CD4-positive, alpha-beta T cell treated with Interleukin-10 for 1 hour (primary cell): ENCODE measurements around the gene CCDC183.
A peak's percentile ranks its signal among the peaks of the same experiment; 100 is the strongest.
"Not testable (repeated sequence)": the region's sequence is repeated elsewhere in the genome, so short reads cannot be mapped to it uniquely, and the experiment has no call there.

Source experiments
- DNase-seq: peaks from one replicate; pipeline ENCODE4 v3.0.0-alpha.2; 2020

Gene CCDC183

DNA sequence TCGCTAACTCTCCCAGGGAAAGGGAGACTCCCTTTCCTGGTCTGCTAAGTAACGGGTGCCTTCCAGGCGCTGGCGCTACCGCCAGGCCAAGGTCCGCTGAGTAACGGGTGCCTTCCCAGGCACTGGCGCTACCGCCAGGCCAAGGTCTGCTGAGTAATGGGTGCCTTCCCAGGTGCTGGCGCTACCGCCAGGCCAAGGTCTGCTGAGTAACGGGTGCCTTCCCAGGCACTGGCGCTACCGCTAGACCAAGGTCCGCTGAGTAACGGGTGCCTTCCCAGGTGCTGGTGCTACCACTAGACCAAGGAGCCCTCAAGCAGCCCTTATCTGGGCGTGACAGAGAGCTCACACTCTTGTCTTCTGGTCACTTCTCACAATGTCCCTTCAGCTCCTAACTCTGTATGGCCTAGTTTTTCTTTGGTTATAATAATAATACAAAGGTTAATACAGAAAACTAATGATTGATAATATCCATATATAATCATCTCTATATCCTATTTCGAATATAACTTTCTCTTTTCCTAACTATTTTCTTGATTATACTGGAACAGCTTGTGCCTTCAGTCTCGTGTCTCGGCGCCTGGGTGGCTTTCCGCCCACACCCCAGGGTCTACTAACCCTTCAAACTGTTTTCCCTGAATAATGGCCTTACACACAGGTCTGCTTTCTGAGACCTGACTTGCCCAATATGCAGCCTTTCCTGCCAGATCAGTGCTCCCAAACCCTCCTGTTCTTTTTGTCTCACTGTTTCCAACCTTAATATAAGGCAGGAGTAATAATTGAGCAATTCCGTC is 10.4 kb upstream of the CCDC183 start:
- DNase-seq: not testable (repeated sequence)

DNA sequence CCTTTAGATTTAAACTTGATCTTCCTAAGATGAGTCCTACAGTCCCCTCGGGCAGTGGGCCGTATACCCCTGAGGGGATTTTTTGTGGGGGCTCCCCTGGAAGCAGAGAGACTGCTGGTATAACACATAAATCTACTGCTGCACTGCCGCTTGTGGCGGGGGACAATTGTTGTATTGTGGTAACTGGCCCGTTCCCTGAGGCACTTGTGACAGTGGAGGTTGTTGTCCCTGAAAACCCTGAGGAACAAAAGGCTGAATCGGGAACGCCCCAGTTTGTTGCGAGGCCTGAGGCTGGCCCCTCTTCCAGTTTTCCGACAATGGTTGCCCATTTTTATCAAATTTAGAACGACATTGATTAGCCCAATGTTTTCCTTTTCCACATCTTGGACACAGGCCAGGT is 9.7 kb upstream of the CCDC183 start:
- DNase-seq: no peak

DNA sequence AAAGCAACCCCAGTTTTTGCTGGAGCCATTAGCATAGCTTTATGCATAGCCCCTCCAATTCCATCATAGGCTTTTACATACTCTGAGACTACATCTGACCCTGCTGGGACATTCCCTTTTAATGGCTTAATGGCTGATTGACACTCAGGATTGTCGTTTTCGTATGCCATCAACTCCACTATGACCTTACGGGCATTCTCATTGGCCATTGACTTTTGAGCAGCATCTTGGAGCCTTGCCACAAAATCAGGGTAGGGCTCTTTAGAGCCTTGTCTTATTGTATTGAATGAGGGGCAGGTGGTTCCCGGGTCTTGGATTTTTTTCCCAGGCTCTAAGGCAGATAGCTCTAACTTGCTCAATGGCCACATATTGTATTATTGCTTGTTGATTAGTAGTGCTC is 9.2 kb upstream of the CCDC183 start:
- not testable (repeated sequence) for DNase-seq

DNA sequence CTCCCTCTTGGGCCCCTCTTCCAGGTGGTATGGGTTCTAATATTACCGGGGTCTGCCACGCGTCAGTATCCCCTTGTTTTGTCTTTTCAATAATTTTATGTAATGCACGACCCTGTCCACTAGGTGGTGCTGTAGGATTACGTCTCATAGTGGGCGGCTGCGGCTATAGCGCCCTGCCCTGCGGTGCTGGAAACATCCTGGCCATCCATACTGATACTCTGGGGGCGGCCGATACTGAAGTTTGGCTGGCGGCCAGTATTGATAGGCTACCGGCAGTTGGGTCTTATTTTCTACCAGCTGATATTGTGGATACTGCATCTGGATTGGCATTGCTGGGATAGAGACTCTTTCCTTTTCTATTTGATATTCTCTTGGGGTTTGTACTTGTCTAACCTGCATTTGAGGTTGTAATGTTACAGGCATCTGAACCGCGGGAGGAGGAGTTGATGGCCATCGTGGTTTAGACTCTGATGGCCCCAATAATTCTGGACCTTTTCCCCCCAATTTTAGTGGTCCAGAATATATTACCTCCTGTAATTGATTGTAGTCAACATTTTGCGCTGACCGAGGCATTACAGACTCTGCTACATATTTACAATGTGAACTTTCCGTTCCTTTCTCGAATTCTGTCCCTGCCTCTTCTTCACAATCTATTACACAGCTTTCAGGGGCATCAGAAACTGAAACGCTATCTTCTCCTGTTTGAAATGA is 8.3 kb upstream of the CCDC183 start:
- peak; percentile 83 for DNase-seq

DNA sequence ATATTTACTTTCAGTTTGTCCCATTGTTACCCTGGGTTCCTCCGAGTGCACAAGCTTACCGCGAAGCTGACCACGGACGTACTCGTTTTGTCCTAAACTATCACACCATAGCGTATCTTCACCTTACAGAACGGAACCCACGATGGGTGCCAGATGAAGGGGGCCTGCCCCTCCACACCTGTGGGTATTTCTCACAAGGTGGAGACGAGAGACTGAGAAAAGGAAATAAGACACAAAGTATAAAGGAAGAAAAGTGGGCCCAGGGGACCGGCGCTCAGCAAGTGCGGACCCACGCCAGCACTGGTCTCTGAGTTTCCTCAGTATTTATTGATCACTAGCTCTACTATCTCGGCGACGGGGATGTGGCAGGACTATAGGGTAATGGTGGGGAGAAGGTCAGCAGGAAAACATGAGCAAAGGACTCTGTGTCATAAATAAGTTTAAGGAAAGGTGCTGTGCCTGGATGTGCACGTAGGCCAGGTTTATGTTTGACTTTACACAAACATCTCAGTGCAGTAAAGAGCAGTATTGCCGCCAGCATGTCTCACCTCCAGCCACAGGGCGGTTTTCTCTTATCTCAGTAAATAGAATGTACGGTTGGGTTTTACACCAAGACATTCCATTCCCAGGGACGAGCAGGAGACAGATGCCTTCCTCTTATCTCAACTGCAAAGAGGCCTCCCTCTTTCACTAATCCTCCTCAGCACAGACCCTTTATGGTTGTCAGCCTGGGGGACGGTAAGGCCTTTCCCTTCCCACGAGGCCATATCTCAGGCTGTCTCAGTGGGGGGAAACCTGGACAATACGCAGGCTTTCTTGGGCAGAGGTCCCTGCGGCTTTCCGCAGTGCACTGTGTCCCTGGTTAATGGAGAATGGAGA is 7.3 kb upstream of the CCDC183 start:
- DNase-seq: not testable (repeated sequence)

DNA sequence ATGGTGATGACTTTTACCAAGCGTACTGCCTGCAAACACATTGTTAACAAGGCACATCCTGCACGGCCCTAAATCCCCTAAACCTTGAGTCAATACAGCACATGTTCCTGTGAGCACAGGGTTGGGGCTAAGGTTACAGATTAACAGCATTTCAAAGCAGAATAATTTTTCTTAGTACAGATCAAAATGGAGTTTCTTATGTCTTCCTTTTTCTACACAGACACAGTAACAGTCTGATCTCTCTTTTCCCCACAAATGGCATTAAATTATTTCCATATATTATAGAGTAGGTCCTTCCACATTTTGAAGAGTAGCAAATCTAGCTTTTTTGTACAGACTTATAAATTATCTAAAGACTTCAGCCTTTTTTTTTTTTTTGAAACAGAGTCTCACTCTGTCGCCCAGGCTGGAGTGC is 6.6 kb upstream of the CCDC183 start:
- no peak for DNase-seq

DNA sequence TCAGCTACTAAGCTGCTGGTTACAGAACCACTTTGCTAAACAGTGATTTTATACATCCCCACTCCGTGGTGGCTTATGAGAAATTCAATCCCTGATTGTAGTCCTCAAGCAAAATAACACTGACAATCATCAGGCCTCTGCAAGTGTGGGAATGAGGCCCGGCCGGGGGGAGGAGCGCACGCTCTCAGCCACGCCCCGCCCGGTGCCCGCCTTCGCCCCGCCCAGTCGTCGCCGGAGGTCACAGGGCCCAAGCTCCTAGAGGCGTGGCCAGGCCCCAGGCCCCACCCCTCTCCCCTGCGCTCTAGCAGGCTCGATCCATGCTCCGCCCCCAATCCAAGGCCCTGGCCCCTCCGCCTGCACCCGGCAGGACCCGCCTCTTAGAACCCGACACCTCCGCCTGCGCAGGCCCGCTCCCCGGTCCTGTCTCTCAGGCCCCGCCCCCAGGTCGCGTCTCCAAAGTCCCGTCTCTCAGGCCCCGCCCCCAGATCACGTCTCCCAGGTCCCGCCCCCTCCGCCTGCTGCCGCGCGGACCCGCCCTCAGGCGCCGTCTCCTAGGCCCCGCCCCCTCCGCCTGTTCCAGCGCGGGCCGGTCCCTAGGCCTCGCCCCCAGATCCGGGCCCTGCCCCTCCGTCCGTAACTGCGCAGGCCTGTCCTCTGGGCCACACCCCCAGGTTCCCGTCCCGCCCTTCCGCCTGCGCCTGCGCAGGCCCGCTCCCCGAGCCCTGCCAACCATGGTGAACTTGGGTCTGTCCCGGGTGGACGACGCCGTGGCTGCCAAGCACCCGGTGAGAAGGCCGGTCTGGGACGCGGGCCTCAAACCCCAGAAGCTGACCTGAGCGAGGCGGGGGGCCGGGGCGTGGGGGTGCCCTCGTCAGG is 5.3 kb upstream of the CCDC183 start, which contains the start of gene TMEM141:
TMEM141 (plus strand) TSS at position 705 of the 876 bp plus-strand sequence; CDS start at position 732, 27 bp downstream.
- DNase-seq: peak; percentile 99

DNA sequence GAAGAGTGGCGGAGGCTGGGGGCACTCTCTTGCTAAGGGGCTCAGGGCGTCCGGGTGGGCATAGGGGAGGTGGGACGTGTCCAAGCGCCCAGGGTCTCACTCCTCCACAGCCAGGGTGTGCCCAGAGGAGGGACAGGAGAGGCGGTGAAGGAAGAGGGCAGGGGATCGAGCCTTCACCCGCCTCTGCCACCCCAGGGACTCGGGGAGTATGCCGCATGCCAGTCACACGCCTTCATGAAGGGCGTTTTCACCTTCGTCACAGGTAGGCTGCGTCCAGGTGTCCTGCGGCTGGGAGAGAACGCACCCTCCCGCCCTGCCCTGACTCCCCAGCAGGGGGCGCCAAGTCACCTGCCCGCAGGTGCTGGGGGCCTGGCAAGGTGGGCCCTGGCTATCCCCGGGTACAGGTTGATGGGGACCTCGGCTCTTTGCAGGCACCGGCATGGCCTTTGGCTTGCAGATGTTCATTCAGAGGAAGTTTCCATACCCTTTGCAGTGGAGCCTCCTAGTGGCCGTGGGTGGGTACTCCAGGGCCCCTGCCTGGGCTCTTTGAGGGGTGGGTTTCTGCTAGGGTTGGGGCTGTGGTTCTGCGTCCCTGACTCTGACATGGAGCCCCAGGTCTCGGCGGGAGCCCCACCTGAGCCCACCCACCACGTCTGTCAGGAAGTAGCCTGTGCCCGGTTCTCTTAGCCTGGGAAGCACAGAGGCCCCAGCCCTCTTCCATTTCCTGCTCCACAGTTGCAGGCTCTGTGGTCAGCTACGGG is 4.4 kb upstream of the CCDC183 start:
- peak; percentile 78 for DNase-seq

DNA sequence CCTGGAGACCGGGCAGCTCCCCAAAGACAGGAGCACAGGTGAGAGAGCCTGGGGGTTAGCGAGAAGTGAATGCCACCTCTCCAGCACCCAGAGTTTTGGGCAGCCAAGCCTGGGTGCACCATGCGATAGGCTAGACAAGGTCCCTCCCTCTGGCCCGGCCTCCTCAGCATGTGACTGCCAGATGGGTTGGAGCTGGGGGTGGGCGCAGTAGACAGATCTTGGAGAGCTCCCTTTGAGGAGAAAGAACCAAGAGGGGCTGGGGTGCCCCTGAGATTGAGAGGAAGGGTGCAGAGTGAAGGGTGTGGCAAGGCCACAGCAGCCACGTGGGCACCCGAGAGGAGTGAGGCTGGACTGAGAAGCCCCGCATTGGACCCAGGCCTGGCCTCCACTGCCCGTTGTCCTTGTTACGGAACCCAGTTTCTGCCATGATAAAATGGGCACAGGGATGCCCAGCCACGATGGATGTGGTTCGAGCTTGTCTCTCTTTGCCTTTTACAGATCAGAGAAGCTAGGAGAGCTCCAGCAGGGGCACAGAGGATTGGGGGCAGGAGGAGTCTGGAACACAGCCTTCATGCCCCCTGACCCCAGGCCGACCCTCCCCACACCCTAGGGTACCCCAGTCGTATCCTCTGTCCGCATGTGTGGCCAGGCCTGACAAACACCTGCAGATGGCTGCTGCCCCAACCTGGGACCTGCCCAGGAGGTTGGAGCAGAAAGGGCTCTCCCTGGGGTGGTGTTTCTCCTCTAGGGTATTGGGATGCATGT is 3.6 kb upstream of the CCDC183 start:
- no peak for DNase-seq

DNA sequence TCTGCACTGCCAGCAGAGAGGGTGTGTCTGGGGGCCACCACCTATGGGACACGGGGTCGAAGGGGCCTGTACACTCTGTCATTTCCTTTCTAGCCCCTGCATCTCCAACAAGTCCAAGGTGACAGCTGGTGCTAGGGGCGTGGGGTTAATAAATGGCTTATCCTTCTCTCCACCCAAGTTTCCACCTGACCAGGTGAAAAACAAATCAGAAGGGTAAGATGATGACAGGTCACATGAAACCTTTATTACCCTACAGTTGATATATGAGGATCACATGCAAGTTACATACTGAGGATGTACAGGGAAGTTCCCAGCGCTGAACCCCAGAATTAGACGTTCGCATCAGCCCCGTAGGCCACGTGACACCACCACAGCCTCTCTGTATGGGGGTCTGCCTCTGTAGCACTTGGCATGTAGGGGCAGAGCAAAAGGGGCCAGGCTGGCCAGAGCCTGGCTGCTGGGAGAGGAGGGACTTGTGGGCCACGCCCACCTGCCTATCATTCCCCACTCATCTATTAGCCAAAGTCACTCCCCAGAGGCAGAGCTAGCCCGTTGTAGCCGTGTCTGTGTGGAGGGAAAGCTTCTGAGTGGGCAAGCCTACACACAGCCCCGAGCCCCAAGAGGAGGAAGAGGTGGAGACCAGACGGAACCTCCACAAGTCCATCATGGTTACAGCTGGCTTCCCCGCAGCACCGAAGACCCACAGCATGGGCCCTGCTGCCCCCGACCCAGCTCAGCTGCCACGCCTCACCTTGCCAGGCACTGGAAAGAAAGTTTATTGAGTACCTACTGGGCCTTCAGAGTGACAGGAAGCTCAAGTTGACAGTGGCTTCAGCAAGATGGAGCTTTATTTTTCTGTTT is 2.8 kb upstream of the CCDC183 start:
- DNase-seq: no peak

DNA sequence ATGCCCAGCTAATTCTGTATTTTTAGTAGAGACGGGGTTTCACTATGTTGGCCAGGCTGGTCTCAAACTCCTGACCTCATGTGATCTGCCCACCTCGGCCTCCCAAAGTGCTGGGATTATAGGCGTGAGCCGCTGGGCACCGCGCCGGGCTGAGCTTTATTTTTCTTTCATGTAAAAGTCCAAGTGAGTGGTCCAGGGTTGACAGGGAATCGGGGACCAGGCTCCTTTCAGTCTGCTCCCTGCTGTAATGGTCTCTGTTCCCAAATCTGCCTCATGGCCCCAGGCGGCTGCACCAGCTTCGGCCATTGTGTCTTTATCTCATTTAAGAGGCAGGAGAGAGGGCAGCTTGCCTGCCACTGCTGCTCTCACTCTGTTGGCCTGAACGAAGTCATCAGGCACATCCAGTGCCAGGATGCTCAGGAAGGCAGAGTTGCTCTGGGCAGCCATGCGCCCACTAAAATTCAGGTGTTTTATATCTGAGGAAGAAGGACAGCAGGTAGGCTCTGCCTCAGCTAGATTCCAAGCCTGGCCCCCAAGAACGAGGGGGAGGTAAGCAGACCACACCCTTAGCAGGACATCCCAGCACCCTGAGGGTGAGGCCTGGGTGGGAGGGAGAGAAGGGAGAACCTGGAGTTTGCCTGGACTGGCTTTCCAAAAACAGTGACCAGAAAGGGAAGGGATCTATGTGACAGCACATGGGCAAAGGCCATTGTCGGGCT is 1.7 kb upstream of the CCDC183 start:
- no peak for DNase-seq

DNA sequence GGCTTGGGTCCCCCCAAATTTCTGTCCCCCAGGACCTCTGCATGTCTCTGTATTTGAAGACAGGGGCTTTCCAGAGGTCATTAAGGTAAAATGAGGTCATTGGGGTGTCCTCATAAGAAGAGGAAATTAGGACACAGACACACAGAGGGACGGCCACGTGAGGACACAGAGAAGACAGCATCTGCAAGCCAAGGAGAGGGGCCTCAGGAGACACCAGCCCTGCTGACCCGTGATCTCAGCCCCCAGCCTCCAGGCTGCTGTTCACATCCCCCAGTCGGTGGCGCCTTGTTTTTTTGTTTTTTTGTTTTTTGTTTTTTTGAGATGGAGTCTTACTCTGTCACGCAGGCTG is 1.2 kb upstream of the CCDC183 start:
- DNase-seq: no peak

DNA sequence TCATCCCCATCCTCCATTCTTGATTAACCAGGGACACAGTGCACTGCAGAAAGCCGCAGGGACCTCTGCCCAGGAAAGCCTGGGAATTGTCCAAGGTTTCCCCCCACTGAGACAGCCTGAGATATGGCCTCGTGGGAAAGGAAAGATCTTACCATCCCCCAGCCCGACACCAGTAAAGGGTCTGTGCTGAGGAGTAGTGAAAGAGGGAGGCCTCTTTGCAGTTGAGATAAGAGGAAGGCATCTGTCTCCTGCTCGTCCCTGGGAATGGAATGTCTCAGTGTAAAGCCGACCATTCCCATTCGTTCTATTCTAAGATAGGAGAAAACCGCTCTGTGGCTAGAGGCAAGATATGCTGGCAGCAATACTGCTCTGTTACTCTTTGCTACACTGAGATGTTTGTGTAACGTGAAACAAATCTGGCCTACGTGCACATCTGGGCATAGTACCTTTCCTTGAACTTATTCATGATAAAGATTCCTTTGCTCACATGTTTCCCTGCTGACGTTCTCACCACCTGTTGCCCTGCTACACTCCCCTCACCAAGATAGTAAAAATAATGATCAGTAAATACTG is 723 bp downstream of the CCDC183 start:
- DNase-seq: not testable (repeated sequence)

DNA sequence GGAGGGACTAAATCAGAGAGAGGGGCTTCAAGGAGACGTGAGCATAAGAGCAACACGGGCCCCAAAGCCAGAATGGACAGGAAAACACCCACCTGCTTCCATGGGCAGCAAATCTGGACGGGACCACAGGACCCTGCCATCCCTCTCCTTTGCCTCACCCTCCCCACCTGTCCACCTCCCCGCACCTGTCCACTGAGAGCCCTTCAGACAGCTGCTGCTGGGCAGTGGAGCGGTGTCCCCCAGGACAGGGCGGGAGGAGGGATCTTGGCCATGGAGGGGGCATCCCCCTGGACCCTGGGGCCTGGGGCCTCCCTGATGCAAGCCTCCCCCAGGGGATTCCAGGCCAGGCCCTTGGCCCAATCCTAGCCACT is 2.6 kb downstream of the CCDC183 start:
- no peak for DNase-seq

DNA sequence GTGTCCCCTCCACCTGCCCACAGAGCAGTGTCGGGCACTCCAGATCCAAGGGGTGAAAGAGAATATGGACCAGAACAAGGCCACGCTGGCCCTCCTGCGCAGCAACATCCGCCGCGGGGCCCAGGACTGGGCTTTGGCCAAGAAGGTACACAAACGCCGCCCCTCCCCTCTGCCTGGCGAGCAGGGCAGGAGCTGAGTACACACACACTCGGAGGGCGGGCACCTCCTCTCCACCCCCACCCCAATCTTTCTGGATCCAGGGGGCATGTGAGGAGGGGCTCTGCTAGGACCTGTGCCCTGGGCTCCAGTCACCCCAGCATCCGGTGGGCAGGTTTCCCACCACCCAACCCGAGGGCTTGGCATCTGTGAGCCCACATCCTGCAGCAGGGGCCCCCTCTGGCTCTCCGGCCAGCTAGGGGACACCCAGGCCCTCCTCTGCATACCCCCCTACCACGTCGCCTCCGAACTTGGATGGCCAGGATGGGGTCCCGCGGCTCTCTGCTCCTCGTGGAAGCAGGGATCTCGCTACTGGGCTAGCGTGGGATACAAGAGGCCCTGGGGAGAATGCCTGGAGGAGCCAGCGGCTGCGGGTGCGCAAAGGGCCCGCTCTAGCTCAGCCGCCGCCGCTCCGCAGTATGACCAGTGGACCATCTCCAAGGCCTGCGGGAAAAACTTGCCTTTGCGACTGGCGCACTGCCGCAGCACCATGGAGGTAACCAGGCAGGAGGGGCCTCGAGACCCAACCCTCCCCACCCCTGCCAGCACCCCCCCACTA is 3.1 kb downstream of the CCDC183 start:
- no peak for DNase-seq

DNA sequence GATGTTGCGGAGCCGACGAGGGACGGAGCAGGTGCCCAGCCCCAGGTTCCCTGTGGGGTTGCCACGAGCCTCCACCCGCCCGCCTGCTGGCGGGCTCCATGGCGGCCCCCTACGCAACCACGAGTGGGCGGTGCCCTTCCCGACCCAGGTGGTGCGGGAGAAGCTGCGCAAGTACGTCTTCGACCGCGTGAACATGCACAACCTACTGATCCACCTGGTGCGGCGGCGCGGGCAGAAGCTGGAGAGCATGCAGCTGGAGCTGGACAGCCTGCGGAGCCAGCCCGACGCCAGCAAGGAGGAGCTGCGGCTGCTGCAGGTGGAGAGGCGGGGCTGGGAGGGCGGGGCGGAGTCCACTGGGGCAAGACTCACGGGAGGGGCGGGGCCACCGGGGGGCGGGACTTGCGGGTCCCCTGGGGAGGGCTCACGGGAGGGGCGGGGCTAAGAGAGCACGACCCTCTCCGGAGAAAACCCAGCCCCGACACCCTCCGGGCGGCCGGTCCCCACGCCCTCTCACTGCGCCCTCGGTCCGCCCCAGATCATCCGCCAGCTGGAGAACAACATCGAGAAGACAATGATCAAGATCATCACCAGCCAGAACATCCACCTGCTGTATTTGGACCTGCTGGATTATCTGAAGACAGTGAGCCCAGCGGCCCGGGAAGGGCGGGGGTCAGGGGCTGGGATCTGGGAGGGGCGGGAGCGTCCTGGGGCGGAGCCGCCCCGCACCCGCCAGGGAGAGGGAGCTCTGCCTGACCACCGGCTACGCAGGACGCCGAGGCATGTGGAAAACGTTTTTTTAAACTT is 3.9 kb downstream of the CCDC183 start:
- peak; percentile 91 for DNase-seq

DNA sequence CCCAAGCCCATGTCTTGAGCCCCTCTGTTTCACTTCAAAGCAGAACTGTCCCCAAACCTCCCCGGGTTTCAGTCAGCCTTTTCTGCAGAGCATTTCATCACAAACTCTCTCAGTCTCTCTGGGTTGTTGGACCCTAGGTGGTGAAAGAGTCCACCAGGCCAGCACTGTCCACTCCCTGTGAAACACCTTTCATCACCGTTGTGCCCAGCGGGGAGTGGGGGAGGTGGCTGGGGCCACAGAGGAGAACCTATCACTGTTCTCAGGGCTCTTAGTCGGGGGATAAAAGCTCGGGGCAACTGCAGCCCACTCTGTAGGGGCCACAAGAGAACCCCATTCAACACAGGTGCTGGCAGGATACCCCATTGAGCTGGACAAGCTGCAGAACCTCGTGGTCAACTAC is 6.2 kb downstream of the CCDC183 start:
- DNase-seq: no peak
